LNCAP (cell line): ENCODE data around the gene SRSF3.

ENCODE experiments used
- TF ChIP-seq, protein P1 (sequence below): fragments of 450-650 bp; IDR thresholded peaks from 2 replicates; pipeline ENCODE4 v1.5.1; 2017; ENCODE audit warnings: mild to moderate bottlenecking

SRSF3 gene

DNA sequence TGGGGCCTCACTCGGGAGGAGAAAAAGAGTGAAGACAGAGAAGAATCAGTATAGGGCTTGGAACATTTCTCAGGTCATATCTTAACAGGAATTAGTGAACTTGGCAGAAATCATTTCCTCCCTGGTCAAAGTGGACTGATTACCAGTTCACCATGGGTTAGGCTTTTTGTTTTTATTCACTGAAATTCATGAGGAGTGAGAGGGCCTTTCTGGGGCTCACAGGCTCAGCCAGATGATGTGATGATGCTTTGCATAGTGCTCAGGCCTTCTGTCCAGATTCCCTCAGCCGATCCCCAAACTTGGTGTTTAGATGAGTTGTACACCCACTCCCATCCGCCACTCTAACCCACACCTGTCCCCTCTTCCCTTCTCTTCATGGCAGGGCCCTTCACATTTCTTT lies 32.5 kb downstream of the SRSF3 start:
- TF ChIP-seq, protein P1, sequence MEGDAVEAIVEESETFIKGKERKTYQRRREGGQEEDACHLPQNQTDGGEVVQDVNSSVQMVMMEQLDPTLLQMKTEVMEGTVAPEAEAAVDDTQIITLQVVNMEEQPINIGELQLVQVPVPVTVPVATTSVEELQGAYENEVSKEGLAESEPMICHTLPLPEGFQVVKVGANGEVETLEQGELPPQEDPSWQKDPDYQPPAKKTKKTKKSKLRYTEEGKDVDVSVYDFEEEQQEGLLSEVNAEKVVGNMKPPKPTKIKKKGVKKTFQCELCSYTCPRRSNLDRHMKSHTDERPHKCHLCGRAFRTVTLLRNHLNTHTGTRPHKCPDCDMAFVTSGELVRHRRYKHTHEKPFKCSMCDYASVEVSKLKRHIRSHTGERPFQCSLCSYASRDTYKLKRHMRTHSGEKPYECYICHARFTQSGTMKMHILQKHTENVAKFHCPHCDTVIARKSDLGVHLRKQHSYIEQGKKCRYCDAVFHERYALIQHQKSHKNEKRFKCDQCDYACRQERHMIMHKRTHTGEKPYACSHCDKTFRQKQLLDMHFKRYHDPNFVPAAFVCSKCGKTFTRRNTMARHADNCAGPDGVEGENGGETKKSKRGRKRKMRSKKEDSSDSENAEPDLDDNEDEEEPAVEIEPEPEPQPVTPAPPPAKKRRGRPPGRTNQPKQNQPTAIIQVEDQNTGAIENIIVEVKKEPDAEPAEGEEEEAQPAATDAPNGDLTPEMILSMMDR: no peak

DNA sequence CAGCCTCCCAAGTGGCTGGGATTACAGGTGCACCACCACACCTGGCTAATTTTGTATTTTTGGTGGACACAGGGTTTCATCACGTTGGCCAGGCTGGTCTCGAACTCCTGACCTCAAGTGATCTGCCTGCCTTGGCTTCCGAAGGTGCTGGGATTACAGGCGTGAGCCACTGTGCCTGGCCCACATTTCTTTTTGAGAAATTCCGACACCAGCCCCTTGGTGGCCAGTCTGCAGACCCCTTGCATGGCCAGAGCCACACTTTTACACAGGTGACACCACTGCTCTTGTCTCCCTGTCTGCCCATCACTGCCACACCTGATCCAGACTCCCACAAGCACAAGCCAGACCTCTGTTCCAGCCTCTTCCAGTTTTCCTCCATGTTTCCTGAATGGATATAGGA lies 33.0 kb downstream of the SRSF3 start:
- TF ChIP-seq, protein P1: no peak

DNA sequence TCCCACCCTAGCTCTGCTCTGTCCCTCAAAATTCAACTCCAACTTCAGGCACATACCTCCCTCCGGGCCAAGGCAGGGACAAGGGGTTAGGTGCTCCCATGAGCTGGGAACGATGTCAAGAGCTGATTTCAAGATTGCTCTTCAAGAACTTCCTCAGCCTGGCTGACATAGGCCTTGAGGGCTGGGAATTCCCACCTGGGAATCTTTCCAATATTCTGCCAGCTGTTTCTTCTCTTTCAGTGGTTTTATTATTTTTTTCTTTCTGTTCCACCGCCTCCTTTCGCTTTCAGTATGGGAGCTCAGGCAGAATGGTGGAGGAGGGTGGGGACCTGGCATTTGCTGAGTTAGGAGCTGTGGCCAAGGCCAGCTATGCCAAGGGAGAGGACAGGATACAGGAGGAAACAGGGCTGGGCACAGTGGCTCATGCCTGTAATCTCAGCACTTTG lies 33.7 kb downstream of the SRSF3 start:
- TF ChIP-seq, protein P1: no peak

DNA sequence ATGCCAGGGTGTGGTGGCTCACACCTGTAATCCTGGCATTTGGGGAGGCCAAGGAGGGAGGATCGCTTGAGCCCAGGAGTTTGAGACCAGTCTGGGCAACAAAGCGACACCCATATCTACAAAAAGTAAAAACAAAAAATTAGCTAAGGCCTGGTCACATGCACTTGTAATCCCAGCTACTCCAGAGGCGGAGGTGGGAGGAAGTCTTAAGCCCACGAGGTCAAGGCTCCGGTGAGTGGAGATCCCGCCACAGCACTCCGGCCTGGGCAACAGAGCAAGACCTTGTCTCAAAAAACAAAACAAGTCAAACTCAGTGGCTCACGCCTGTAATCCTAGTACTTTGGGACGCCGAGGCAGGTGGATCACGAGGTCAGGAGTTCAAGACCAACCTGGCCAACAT lies 35.6 kb downstream of the SRSF3 start:
- TF ChIP-seq, protein P1: no peak

DNA sequence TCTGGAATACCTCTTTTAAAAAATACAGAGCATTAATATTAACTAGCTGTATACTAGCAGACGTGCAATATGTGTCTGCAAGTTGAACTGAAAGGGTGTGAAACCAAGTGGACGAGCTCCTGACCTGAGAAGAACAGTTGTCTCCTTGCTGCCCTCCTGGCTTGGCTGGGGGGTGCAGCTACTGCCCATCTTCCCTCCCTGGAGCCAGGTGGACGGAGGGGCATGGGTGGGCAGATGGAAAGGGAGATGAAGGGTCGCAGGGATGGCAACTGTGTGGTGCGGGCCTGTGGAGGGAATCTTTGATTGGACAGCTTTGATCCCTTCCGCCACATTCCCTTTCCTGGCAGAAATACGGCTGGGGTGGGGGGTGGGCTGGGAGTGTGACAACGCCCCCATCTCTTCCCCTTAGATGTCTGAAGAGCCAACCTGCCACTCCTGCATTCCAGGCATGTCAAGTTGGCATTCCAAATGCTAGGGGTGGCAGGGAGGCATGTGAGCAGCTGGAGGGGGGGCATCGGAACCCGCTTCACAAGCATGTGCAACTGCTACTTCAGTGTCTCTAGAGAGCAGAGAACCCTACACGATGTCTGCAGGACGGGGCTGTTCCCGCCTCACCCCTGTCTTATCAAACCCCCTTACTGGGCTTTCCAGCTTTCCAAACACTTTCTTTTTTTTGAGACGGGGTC lies 37.3 kb downstream of the SRSF3 start:
- TF ChIP-seq, protein P1: no peak

DNA sequence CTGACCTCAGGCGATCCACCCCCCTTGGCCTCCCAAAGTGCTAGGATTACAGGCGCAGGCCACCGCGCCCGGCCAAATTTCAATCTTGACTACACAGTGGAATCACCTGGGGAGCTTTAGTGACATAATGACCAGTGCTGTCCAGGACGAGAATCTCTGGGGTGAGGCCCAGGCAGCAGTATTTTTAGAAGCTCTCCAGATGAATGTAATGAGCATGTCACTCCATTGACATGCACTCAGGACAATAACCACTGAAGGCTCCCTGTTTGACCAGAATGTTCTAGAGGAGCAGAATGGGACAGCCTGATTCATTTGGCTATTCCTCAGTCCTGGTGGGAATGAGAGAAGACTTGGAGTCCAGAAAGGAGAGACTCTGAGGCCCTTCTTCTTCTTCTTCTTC lies 39.2 kb downstream of the SRSF3 start:
- TF ChIP-seq, protein P1: no peak

DNA sequence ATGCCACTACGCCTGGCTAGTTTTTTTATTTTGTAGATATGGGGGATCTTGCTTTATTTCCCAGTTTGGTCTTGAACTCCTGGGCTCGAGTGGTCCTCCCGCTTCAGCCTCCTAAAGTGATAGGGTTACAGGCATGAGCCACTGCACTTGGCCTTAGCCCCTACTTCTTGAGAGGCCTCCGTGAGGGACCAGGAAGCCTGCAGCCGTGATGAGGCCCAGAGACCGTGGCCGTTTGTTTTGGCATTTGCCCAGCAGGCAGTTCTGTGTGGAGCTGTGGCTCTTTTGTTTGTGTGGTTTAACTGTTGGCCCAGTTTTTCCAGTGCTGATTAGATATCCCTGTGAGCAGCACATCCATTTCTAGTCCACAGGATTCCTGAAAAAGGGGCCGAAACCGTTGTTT lies 39.8 kb downstream of the SRSF3 start:
- TF ChIP-seq, protein P1: no peak
